ENCODE measurements around the gene WDR13. TPM values are rescaled to one million over a fixed set of nuclear protein-coding genes. Genes with fewer than 3 reads are reported as not detected.

WDR13 gene
- total RNA-seq, 1 experiment from 2014 or later, result 106 TPM

DNA sequence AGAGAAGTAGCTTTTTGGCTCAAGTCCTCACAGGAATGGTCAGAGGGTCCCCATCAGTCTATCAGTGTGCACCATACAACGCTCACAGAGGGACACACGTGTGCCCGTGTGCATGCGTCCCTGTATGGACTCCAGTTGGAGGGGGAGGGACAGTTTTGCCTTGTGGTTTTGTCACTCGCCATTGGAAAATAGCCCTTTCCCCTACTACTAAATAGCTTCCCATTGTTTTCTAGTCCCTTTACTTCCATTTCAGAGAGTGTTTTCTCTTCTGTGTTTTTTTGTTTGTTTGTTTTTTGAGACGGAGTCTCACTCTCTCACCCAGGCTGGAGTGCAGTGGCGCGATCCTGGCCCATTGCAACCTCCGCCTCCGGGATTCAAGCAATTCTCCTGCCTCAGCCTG is 34.9 kb downstream of the WDR13 start:
- Histone ChIP-seq H3K27me3 (ENCODE audit: low read length) (no peaks in the 10 kb centered on the region), H3K4me1 (ENCODE audit: insufficient read depth, low read length) (peaks cover 9% of the 10 kb centered on the region), H2AFZ (ENCODE audit: low read length) (no peak overlapping the region), H3K9me2 (replicated peaks; ENCODE audit: low read length) (no peaks in the 10 kb centered on the region), H3K4me2 (ENCODE audit: low read length) (peak overlapping the region; percentile 78), H3K9me3 (ENCODE audit: low read length) (no peaks in the 10 kb centered on the region), H3K9ac (ENCODE audit: low read length) (no peak overlapping the region), H3K4me3 (ENCODE audit: low read length) (peak overlapping the region; percentile 54; the same call in 1 of the 2 replicates), H3K79me2 (ENCODE audit: low read length) (no peaks in the 10 kb centered on the region), H3K36me3 (ENCODE audit: low read depth, low read length) (no peaks in the 10 kb centered on the region), H3K27ac (ENCODE audit: low read length) (no peak overlapping the region), H3F3A (ENCODE audit: low read length, unreplicated experiment) (no peaks in the 10 kb centered on the region), H4K20me1 (ENCODE audit: low read length) (no peaks in the 10 kb centered on the region)
- no TSS peak for BruUV-seq (replicated peaks)
- DNase-seq (no peak), ATAC-seq (no peak)
- ChIA-PET CTCF (no interaction called here), POLR2A (ENCODE audit: unreplicated experiment) (no interaction called here)
- TF ChIP-seq EZH2phosphoT487 (IDR thresholded peaks at IDR 0.05; ENCODE audit: borderline replicate concordance, low read length) (no peak), EZH2 (IDR thresholded peaks at IDR 0.05; ENCODE audit: low read length, unreplicated experiment) (no peak)
- TF ChIP-seq, protein P1, sequence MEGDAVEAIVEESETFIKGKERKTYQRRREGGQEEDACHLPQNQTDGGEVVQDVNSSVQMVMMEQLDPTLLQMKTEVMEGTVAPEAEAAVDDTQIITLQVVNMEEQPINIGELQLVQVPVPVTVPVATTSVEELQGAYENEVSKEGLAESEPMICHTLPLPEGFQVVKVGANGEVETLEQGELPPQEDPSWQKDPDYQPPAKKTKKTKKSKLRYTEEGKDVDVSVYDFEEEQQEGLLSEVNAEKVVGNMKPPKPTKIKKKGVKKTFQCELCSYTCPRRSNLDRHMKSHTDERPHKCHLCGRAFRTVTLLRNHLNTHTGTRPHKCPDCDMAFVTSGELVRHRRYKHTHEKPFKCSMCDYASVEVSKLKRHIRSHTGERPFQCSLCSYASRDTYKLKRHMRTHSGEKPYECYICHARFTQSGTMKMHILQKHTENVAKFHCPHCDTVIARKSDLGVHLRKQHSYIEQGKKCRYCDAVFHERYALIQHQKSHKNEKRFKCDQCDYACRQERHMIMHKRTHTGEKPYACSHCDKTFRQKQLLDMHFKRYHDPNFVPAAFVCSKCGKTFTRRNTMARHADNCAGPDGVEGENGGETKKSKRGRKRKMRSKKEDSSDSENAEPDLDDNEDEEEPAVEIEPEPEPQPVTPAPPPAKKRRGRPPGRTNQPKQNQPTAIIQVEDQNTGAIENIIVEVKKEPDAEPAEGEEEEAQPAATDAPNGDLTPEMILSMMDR (conservative IDR thresholded peaks at IDR 0.05; ENCODE audit: low read depth, low read length), result no peak
- intact Hi-C loops (cut with micrococcal nuclease), result no loop called here

DNA sequence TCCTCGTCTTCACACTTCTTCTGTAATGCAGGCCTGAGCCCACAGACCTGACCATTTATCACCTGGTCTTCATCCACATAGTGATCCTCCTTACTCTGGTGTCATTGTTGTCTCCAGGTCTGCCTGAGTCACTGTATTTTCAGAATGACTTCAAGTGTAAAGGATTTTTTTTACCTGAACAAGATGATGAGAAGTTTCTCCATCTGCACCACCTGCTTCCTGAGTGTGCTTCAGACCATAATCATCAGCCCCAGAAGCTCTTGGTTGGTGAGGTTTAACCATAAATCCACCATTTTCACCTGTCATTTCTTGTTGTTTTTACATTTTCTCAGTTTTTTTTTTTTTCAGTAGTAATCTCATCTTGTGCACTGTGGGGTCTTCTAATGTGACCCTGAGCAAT is 39.0 kb downstream of the WDR13 start:
- TF ChIP-seq EZH2phosphoT487 (IDR thresholded peaks at IDR 0.05; ENCODE audit: borderline replicate concordance, low read length) (no peak), EZH2 (IDR thresholded peaks at IDR 0.05; ENCODE audit: low read length, unreplicated experiment) (no peak)
- TF ChIP-seq, protein P1 (conservative IDR thresholded peaks at IDR 0.05; ENCODE audit: low read depth, low read length), result no peak
- CTCF ChIA-PET, result no interaction called here
- Histone ChIP-seq H3K27me3 (ENCODE audit: low read length) (no peaks in the 10 kb centered on the region), H3K4me2 (ENCODE audit: low read length) (no peak overlapping the region), H3K9me3 (ENCODE audit: low read length) (no peaks in the 10 kb centered on the region), H2AFZ (ENCODE audit: low read length) (no peak overlapping the region), H3F3A (ENCODE audit: low read length, unreplicated experiment) (no peaks in the 10 kb centered on the region), H3K27ac (ENCODE audit: low read length) (no peak overlapping the region), H3K4me1 (ENCODE audit: insufficient read depth, low read length) (peaks cover 9% of the 10 kb centered on the region), H4K20me1 (ENCODE audit: low read length) (no peaks in the 10 kb centered on the region), H3K79me2 (ENCODE audit: low read length) (no peaks in the 10 kb centered on the region), H3K9me2 (replicated peaks; ENCODE audit: low read length) (no peaks in the 10 kb centered on the region), H3K4me3 (ENCODE audit: low read length) (no peak overlapping the region), H3K9ac (ENCODE audit: low read length) (no peak overlapping the region), H3K36me3 (ENCODE audit: low read depth, low read length) (no peaks in the 10 kb centered on the region)
- no peak for DNase-seq
- POLR2A ChIA-PET (ENCODE audit: unreplicated experiment), result interaction anchor here (0.6 kb wide), 1 partner anchor 59 kb away, joined by 9 read pairs; no protein-coding TSS in a partner anchor
- BruUV-seq (replicated peaks), result no TSS peak
- intact Hi-C loops (cut with micrococcal nuclease), result no loop called here
- no peak for ATAC-seq

DNA sequence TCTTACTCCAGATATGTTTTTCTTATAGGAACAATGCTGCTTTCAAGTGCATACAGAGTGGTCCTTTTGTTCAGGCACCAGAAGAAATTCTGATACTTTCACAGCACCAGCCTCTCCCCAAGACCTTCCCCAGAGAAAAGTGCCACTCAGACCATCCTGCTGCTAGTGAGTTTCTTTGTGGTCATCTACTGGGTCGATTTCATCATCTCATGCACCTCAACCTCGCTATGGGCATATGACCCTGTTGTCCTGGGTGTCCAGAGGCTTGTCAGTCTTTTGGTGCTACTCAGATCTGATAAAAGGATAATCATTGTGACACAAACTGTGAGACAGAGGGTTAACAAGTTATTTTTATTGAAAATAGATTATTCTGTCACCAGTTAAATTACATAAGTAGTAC is 39.5 kb downstream of the WDR13 start:
- H3K9ac ChIP-seq (ENCODE audit: low read length), result no peak overlapping the region
- TF ChIP-seq EZH2 (IDR thresholded peaks at IDR 0.05; ENCODE audit: low read length, unreplicated experiment), result no peak
- TF ChIP-seq, protein P1 (conservative IDR thresholded peaks at IDR 0.05; ENCODE audit: low read depth, low read length), result no peak
- TF ChIP-seq EZH2phosphoT487 (IDR thresholded peaks at IDR 0.05; ENCODE audit: borderline replicate concordance, low read length), result no peak
- CTCF ChIA-PET, result no interaction called here

More for the DNA sequence above, 39.5 kb downstream of the WDR13 start:
- no TSS peak for BruUV-seq (replicated peaks)
- intact Hi-C loops (cut with micrococcal nuclease), result no loop called here
- ATAC-seq (no peak), DNase-seq (no peak)
- H2AFZ ChIP-seq (ENCODE audit: low read length), result no peak overlapping the region
- no peaks in the 10 kb centered on the region for H3K9me3 ChIP-seq (ENCODE audit: low read length)
- POLR2A ChIA-PET (ENCODE audit: unreplicated experiment), result no interaction called here
- no peaks in the 10 kb centered on the region for H3K9me2 ChIP-seq (replicated peaks; ENCODE audit: low read length)
- H3K4me1 ChIP-seq (ENCODE audit: insufficient read depth, low read length), result peaks cover 6% of the 10 kb centered on the region
- H3K36me3 ChIP-seq (ENCODE audit: low read depth, low read length), result no peaks in the 10 kb centered on the region
- H3K4me3 ChIP-seq (ENCODE audit: low read length), result no peak overlapping the region
- H3K27ac ChIP-seq (ENCODE audit: low read length), result no peak overlapping the region
- H3K79me2 ChIP-seq (ENCODE audit: low read length), result no peaks in the 10 kb centered on the region
- H3F3A ChIP-seq (ENCODE audit: low read length, unreplicated experiment), result no peaks in the 10 kb centered on the region
- no peaks in the 10 kb centered on the region for H3K27me3 ChIP-seq (ENCODE audit: low read length)
- no peak overlapping the region for H3K4me2 ChIP-seq (ENCODE audit: low read length)
- H4K20me1 ChIP-seq (ENCODE audit: low read length), result no peaks in the 10 kb centered on the region
